GM12801 (cell line): ENCODE measurements around the gene IP6K3.

ENCODE experiments used
- TF ChIP-seq, protein P1 (sequence below): IDR thresholded peaks from one replicate; pipeline ENCODE4 v1.5.1; 2011; ENCODE audit warnings: control low read depth; ENCODE audit not compliant: insufficient read length; ENCODE audit errors: extremely low read depth

IP6K3 gene

DNA sequence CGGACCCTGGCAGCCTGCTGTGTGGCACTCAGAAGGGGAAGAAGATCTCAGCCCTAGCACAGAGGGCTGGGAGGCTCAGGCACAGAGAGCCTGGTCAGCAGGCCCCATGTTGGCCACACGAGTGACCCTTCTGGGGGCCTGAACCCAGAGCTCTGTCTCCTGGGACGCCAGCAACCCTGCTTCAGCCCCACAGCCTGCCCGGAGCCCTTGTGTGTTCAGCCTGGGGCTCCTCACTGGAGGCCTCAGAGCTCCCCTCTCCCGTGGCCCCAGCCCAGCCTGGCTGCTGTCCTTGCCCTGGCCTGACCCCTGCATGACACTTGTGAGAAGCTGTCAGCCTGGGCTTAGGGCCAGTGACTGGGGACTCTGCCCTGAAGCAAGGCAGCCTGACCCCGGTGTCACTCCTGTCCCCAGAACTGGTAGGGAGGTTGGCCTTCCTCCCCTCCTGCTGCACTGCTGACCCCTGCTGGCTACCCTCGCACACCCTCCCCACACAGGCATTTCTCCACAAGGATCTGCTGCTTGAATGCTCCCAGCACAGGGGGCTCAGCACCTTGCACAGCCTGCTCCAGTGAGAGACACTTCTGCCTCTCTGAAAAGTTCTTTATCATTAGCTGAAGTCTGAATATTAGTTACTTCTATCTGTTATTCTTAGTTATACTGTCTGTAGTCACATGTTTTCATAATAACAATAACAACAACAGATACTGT, 15.4 kb upstream of the IP6K3 start:
- TF ChIP-seq, protein P1, sequence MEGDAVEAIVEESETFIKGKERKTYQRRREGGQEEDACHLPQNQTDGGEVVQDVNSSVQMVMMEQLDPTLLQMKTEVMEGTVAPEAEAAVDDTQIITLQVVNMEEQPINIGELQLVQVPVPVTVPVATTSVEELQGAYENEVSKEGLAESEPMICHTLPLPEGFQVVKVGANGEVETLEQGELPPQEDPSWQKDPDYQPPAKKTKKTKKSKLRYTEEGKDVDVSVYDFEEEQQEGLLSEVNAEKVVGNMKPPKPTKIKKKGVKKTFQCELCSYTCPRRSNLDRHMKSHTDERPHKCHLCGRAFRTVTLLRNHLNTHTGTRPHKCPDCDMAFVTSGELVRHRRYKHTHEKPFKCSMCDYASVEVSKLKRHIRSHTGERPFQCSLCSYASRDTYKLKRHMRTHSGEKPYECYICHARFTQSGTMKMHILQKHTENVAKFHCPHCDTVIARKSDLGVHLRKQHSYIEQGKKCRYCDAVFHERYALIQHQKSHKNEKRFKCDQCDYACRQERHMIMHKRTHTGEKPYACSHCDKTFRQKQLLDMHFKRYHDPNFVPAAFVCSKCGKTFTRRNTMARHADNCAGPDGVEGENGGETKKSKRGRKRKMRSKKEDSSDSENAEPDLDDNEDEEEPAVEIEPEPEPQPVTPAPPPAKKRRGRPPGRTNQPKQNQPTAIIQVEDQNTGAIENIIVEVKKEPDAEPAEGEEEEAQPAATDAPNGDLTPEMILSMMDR: no peak

DNA sequence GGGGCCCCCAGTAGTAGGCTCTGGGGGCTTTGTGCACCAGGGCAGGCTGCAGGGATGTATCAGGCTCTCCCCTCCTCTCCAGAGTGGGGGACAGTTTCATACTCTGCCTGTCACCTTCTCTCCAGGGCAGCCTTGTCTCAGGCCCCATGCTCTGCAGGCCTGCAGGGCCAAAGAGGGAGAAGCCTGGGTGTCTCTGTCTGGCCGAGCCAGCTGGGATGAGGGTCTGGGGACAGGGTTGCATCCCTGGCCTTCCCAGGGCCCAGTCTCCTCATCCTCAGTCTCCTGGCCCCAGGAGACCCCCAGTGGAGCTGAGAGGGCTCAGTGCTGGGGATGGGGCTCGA, 14.8 kb upstream of the IP6K3 start:
- TF ChIP-seq, protein P1: no peak

GRCh38 chr6:33759887-33760629, 13.4 kb upstream of the IP6K3 start:
- TF ChIP-seq, protein P1: no peak

GRCh38 chr6:33758815-33759216, 12.1 kb upstream of the IP6K3 start:
- TF ChIP-seq, protein P1: no peak

DNA sequence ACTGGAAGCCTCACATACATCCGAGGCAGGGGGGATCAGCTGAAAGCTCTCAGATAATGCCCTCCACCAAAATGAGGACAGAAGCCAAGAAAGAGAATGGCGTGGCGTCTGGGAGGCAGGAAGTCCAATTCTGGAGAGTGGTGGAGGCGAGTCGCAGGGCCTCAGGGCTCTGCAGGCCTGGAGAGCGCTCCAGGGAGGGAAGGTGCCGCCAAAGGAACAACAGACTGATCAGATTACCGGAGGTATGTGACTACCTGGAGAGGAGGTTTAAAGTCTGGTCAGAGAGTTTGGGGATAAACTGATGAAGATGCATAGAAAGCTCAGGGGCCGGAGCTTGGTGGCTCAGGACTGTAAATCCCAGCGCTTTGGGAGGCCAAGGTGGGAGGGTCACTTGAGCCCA, 11.2 kb upstream of the IP6K3 start:
- TF ChIP-seq, protein P1: no peak

DNA sequence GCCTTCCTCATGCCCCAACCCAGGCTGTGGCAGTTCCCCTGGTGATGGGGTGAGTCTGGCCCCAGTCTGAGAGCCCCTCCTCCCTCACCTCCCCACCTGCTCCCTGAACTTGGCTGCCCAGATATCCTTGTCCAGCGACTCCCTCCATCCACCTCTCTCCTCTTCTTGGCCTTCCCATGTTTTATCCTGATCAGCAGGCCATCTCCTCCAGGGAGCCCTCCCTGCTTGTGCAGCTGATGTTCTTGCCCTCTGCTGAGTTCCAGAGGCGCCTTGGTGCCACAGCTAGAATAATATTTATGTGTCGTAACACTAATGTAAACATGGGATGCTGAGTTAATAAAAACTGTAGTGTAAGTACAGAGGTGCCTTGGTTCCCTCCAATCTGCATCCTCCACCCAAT, 10.4 kb upstream of the IP6K3 start:
- TF ChIP-seq, protein P1: no peak

- TF ChIP-seq, protein P1: no peak
Measured at GRCh38 chr6:33756211-33756954, 9.7 kb upstream of the IP6K3 start.
